ENCODE data around the gene KCNQ1.
A peak's percentile ranks its signal among the peaks of the same experiment; 100 is the strongest.

KCNQ1 gene

GRCh38 chr11:2559527-2560311 lies 114.9 kb downstream of the KCNQ1 start:
- DNase-seq, result no peak

- no peak for DNase-seq
Observed at GRCh38 chr11:2561696-2562581, 117.1 kb downstream of the KCNQ1 start.

DNA sequence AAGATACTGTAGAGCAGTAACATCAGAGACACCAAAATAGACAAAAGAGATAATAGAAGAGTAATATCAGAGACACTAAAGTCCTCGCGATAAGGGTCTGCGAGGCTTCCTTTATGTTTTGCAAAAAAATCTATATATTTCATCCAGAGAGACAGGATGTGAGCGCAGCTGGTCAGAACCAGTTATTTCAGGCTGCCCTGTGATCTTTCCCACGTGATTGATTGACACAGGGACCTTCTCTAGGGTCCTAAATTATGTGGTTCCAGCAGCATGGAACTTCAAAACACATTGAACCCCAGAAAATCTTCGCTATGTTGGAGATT lies 118.0 kb downstream of the KCNQ1 start:
- no peak for DNase-seq

DNA sequence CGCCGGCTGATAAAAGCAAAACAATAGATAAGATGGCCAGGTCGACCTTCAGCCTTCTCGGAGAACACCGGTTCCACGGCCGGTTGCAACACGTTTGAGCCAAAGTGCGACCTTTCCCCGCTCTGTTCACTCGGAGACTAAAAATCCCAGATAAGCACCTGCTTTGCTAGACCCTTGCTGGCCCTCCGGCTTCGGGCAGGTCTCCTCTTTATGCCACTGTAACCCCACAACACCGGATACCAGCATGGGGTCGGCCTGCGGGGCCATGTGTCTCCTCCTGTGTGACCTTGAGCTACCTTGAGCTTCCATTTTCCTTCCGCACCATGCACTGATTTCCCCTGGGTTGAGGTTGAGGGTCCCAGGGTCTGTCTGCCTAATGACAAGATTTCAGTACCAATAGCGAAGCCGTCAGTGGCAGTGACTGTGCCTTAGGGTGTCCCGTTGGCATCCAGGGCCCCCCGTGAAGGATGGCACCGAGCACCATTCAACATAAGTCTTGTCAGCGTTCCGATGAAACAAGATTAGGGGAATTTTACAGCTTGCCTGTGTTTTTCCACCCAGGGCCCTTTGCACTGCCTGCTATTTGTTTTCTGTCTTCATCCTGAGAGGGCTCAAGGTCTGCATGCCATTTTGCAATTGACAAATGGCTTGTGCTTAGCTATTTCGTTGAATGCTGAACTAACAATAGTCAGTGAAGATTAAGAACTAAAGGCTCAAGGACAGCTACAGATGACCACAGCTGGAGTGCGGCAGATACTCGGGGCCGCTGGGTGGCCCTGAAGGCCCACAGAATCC lies 118.6 kb downstream of the KCNQ1 start:
- no peak for DNase-seq

DNA sequence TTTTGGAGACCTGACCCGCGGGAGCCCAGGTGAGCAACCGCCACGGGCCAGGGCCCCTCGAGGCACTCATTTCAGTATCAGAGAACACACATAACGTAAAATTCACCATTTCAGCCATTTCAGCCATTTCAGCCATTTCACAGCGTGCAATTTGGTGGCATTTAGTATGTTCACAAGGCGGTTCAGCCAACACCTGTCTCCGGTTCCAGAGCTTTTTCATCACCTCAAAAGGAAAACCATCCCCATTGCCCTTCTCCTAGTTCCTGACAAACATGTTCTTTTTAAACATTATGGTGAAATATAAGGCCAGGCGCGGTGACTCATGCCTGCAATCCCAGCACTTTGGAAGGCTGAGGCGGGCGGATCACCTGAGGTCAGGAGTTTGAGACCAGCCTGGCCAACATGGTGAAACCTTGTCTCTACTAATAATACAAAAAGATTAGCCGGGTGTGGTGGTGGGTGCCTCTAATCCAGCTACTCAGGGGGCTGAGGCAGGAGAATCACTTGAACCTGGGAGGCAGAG lies 119.3 kb downstream of the KCNQ1 start:
- DNase-seq, result no peak

- DNase-seq, result no peak
Observed at GRCh38 chr11:2564588-2565425, 120.0 kb downstream of the KCNQ1 start.

DNA sequence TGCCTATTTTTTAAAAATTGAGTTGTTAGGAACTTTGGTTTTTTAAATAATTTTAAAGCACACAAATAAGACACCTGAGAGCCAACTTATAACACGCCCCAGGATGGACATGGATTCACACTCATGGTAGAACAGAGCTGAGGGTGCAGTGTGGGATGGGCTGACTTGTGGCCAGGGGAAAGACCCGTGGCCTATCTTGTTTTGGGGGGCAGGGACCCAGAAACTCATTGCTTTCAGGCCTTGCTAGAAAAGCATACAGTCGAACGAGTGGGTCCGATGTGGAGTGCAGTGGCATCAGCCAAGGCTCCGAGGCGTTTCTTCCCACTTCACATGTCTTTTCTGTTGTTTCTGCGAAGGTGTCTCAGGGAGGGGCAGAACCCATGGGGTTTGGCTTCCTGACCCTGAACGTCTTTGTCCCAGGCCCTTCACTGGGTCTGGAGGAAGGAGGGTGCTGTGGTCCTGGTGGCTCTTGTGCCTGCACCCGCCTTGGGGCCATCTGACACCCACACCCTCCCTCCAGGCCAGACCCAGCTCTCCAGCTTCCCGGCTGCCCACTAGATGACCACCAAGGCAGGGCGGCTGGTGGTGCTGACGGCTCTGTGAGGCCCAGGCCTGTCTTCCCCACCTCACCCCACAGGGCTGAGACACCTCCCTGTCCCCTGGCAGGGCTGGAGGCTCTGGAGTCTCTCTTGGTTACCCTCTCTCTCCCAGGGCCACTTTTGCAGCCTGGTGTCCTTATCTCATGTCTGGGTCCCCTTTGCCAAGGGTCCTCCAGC lies 120.8 kb downstream of the KCNQ1 start:
- DNase-seq, result no peak

DNA sequence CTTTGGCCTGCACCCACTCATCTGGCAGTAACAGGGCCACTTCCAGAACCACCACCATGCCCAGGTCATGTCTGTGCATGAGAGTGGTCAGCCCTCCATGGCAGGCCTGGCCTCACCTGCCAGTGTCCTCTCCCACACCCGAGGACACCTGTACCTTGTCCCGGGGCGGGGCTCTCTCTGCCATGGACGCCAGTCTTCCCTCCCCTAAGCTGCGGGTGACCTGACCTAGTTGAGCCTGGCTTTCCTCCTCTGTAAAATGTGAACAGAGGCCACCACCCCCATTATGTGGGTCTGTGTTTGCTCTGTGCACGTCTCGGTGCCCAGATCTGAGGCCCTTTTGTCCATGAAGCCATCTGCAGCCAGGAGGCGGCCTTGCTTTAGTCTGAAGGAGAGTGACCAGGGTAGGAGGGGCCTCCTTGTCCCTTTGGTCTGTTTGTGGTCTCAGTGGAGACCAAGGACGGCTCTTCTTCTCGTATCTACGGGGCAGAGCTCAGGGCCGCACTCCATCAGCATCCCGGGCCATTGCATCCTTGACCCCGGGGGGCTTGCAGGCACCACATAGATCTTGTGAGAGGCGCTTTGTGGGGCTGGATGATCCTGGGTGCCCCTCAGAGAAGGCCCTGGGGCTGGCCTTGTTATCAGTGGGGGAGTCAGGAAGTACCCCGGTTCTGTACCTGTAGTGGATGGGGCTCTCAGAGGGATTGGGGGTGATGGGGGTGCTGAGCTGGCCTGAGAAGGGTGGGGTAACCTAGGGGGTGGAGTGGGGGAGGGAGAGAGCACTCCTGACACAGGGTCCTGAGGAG lies 121.6 kb downstream of the KCNQ1 start:
- no peak for DNase-seq

- DNase-seq, result no peak
Observed at GRCh38 chr11:2567026-2567671, 122.3 kb downstream of the KCNQ1 start.

DNA sequence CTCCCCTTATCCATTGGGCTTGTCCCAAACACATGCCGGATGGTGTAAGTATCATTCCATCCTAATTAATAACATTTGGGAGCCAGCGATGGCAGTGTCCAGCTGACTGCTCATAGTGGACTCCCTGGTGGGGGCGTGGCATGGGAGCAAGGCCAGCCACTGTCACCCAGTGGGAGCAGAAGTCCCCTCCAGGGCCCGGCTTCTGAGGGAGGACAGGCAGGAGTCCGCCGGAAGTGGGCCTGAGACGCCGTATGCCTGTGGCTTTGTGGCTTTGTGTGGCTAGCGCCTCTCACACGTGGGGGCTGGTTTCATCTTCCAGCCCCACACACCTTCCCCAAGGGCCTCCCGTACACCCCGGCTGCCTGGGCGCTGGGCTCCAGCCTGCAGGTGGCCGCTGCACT lies 124.5 kb downstream of the KCNQ1 start:
- DNase-seq, result peak; percentile 18

DNA sequence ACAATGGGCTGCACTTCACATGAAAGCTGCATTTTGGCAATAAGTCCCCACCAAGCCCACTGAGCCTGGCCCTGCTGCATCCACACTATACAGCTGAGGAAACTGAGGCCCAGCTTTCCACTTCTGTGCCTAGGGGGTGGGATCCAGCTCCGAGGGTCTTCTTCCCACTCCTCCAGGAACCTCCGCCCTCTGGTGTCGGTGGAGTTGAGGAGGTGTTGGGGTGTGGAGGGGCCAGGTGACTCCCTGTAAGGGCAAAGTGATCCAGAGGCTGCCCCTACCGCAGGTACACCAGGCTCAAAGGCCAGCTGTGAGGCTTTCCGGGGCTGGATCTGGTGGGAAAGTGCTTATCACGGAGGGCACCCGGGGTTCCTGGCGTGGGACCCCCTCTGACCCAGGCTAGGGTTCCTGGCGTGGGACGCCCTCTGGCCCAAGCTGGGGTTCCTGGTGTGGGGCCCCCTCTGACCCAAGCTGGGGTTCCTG lies 125.0 kb downstream of the KCNQ1 start:
- no peak for DNase-seq

- no peak for DNase-seq
Observed at GRCh38 chr11:2570211-2570811, 125.5 kb downstream of the KCNQ1 start.

DNA sequence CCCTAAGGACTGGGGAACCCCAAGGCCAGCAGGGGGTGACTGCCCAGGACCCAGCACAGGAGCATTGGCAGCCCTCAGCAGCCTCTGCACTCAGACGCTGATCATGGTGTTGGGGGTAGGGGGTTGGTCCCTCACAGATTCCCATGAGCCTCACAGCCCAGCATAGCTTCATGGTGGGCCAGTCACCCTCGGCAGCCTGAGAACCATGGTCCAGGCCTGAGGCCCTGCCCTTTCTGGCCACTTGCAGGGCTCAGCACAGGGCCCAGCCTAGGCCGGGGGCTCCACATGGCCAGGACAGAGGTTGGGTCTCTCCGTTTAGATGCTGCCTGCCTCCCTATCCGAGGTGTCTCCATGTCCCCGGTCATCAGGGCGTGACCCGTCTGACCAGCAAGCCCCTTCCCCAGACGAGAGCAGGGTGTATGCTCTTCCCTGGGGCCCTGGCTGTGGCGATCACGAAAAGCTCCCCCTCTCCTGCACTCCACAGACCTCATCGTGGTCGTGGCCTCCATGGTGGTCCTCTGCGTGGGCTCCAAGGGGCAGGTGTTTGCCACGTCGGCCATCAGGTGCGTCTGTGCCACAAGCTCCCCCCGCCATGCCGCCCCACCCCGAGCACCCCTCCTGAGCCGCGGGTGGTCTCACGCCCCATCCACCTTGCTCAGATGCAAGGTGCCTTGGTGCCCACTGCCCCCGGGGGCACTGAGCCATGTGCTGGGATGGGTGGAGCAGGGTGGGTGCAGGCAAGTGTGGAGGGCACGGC lies 126.2 kb downstream of the KCNQ1 start:
- no peak for DNase-seq

DNA sequence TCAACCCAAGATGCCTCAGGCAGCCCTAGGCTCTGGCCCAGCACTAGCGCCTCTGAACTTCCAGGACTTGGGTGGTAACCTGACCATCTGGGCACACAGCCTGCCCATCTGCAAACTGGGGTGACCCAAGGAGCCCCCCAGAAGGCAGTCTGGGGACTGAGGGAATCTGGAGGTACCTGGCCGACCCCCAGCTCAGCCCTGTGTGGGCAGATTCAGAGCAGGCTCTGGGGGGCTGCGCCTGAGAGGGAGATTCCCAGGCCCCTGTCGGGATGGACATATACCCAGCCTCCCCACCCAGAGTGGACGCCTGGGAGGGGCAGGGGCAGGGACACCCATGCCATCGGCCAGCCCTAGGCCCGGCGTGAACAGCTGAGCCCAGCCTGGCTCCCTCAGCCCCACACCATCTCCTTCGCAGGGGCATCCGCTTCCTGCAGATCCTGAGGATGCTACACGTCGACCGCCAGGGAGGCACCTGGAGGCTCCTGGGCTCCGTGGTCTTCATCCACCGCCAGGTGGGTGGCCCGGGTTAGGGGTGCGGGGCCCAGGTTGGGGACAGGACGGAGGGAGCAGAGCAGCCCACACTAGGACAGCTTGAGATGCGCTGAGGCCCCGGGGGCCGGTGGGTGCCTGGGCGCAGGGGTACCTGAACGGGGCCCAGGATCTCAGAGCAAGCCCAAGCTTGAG lies 126.9 kb downstream of the KCNQ1 start:
- DNase-seq, result no peak

DNA sequence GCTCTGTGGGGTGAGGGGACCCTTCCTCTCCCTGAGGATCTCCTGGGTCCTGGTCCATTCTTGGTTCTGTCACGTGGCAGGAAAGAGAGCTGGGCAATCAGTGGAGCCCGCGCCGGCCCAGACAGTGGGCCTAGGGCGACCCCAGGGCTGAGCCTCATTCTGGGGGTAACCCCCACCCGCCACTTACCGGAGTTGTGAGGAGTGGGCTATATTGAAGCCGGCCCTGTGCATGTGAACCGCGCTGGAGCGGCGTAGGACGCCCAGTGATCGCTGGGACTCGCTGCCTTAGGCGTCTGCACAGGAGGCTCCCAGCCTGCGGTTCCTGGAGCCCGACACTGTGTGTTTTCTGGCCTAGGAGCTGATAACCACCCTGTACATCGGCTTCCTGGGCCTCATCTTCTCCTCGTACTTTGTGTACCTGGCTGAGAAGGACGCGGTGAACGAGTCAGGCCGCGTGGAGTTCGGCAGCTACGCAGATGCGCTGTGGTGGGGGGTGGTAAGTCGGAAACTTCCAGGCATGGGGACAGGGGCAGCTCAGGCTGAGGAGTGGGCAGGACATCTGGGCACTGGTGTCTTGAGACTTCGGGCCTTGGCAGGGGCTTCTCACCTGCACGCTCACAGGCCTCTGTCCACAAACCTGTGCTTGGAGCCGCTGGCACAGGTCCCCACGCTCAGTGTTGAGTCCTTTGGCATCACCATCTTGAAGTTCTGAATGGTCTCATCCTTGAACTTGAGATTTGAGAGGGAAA lies 127.9 kb downstream of the KCNQ1 start:
- no peak for DNase-seq

GRCh38 chr11:2573240-2574042 lies 128.6 kb downstream of the KCNQ1 start:
- no peak for DNase-seq
